ENCODE data around the gene SFTPB.

Gene SFTPB

DNA sequence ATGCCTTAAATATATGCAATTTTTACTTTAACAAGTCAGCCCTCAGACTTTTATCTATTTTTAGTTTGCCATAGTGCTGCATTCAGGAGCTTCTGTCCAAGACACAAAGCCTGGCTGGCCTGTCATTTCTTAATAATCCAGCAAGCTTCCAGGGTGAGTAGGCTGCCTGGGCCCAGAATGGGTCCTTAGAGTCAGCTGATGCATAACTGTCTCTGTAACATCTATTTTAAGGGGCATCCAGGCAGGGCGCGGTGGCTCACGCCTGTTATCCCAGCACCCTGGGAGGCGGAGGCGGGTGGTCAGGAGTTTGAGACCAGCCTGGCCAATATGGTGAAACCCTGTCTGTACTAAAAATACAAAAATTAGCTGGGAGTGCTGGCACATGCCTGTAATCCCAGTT is 14.4 kb upstream of the SFTPB start:
- TF ChIP-seq, protein P1, sequence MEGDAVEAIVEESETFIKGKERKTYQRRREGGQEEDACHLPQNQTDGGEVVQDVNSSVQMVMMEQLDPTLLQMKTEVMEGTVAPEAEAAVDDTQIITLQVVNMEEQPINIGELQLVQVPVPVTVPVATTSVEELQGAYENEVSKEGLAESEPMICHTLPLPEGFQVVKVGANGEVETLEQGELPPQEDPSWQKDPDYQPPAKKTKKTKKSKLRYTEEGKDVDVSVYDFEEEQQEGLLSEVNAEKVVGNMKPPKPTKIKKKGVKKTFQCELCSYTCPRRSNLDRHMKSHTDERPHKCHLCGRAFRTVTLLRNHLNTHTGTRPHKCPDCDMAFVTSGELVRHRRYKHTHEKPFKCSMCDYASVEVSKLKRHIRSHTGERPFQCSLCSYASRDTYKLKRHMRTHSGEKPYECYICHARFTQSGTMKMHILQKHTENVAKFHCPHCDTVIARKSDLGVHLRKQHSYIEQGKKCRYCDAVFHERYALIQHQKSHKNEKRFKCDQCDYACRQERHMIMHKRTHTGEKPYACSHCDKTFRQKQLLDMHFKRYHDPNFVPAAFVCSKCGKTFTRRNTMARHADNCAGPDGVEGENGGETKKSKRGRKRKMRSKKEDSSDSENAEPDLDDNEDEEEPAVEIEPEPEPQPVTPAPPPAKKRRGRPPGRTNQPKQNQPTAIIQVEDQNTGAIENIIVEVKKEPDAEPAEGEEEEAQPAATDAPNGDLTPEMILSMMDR (conservative IDR thresholded peaks at IDR 0.05; ENCODE audit: low read depth, low read length), result no peak
- Histone ChIP-seq H3K27me3 (ENCODE audit: insufficient read depth, low read depth) (no peaks in the 10 kb centered on the region), H3K4me3 (IDR thresholded peaks at IDR 0.05; ENCODE audit: insufficient read depth, low read depth, low read length) (no peak overlapping the region), H3K36me3 (ENCODE audit: insufficient read depth) (no peaks in the 10 kb centered on the region), H3K4me1 (ENCODE audit: low read depth, poor library complexity, severe bottlenecking) (peaks cover 46% of the 10 kb centered on the region), H3K27ac (no peak overlapping the region), H3K79me2 (ENCODE audit: insufficient read depth, low read depth) (no peaks in the 10 kb centered on the region), H3K4me2 (no peak overlapping the region), H4K20me1 (ENCODE audit: insufficient read depth) (no peaks in the 10 kb centered on the region), H3K9ac (no peak overlapping the region), H2AFZ (ENCODE audit: low read depth) (no peak overlapping the region)

DNA sequence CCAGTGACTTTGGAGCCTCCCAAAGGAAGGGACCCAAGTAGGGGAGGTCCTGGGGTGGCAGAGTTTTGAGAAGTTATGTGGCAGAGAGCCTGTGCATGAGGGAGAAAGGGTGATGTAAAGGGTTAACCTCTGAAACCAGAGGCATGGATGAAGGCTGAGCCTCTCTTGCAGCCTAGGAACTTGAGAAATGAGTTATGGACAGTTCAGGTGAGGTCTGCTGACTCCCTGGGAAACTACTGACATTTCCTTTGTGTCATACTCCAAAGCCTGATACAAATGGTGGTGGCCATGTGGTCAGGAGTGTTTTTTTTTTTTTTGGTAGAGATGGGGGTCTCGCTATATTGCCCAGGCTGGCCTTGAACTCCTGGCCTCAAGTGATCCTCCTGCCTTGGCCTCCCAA is 13.8 kb upstream of the SFTPB start:
- Histone ChIP-seq H4K20me1 (ENCODE audit: insufficient read depth) (no peaks in the 10 kb centered on the region), H3K27me3 (ENCODE audit: insufficient read depth, low read depth) (no peaks in the 10 kb centered on the region), H3K4me2 (no peak overlapping the region), H3K36me3 (ENCODE audit: insufficient read depth) (no peaks in the 10 kb centered on the region), H2AFZ (ENCODE audit: low read depth) (no peak overlapping the region), H3K79me2 (ENCODE audit: insufficient read depth, low read depth) (no peaks in the 10 kb centered on the region), H3K9ac (no peak overlapping the region), H3K27ac (no peak overlapping the region), H3K4me3 (IDR thresholded peaks at IDR 0.05; ENCODE audit: insufficient read depth, low read depth, low read length) (no peak overlapping the region), H3K4me1 (ENCODE audit: low read depth, poor library complexity, severe bottlenecking) (peaks cover 43% of the 10 kb centered on the region)
- TF ChIP-seq, protein P1 (conservative IDR thresholded peaks at IDR 0.05; ENCODE audit: low read depth, low read length), result no peak

DNA sequence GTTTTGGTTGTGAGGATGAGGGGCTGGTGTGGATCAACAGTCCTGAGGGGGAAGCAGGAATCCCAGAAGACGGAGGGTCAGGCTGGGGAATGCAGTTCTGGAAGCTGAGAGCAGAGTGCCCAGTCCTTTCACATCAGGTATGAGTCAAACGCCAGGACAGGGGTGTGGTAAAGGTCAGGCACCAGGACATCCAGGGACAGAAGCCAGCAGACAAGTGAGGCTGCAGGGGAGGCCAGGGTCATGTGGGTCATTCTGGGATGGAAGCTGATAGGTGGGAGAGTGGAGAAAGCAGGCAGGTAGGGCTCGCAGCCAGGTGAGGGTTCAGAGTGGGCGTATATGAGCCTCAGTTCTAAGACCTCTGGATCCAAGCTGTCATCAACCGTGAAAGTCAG is 13.4 kb upstream of the SFTPB start:
- Histone ChIP-seq H3K27me3 (ENCODE audit: insufficient read depth, low read depth) (no peaks in the 10 kb centered on the region), H3K4me2 (no peak overlapping the region), H2AFZ (ENCODE audit: low read depth) (no peak overlapping the region), H3K27ac (no peak overlapping the region), H3K4me1 (ENCODE audit: low read depth, poor library complexity, severe bottlenecking) (peaks cover 39% of the 10 kb centered on the region), H3K79me2 (ENCODE audit: insufficient read depth, low read depth) (no peaks in the 10 kb centered on the region), H3K36me3 (ENCODE audit: insufficient read depth) (no peaks in the 10 kb centered on the region), H3K9ac (no peak overlapping the region), H3K4me3 (IDR thresholded peaks at IDR 0.05; ENCODE audit: insufficient read depth, low read depth, low read length) (no peak overlapping the region), H4K20me1 (ENCODE audit: insufficient read depth) (no peaks in the 10 kb centered on the region)
- TF ChIP-seq, protein P1 (conservative IDR thresholded peaks at IDR 0.05; ENCODE audit: low read depth, low read length), result no peak

DNA sequence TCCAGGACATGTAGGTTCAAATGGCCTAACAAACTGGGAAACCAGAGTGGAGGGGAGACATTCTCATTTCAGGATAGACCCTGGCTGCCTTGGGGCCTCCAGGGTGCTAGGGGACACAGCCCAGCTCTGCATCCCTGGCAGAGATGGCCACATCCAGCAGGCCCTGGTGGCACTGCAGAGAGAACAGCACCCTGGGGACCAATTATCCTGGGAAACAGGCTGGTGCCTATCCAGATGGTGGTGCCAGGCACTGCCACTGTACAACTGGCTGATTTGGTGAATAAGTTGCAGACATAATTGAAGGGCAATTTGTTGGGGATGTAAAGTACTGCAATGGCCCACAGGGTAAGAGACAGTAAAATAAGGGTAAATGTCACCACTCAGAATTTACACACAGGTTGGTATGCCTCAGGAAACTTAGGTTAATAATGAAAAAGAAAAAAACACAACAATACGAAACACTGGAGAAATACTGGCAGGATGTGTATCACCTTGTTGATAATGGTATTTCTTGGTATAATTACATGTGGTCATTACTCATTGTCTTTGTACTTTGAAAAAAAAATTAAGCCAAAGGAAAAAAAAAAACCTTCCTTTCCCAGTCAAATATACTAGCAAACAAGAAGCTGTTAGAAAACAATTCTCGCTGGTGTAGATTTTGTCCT is 12.8 kb upstream of the SFTPB start:
- H3K4me3 ChIP-seq (IDR thresholded peaks at IDR 0.05; ENCODE audit: insufficient read depth, low read depth, low read length), result no peak overlapping the region
- no peaks in the 10 kb centered on the region for H4K20me1 ChIP-seq (ENCODE audit: insufficient read depth)
- no peak overlapping the region for H3K9ac ChIP-seq
- no peaks in the 10 kb centered on the region for H3K36me3 ChIP-seq (ENCODE audit: insufficient read depth)
- peaks cover 34% of the 10 kb centered on the region for H3K4me1 ChIP-seq (ENCODE audit: low read depth, poor library complexity, severe bottlenecking)
- no peak overlapping the region for H3K27ac ChIP-seq
- TF ChIP-seq, protein P1 (conservative IDR thresholded peaks at IDR 0.05; ENCODE audit: low read depth, low read length), result no peak
- no peak overlapping the region for H2AFZ ChIP-seq (ENCODE audit: low read depth)
- no peaks in the 10 kb centered on the region for H3K79me2 ChIP-seq (ENCODE audit: insufficient read depth, low read depth)
- no peak overlapping the region for H3K4me2 ChIP-seq
- no peaks in the 10 kb centered on the region for H3K27me3 ChIP-seq (ENCODE audit: insufficient read depth, low read depth)
